Measurements from ENCODE around the gene MRTFA. TPM values are rescaled to one million over a fixed set of nuclear protein-coding genes. Genes with fewer than 3 reads are reported as not detected.

Gene MRTFA
- total RNA-seq, 1 experiment from 2014 or later: 28.0 TPM

- no TSS peak for BruUV-seq (replicated peaks)
- no peaks in the 10 kb centered on the region for H4K20me1 ChIP-seq (ENCODE audit: insufficient read depth)
- POLR2A ChIA-PET: no interaction called here
- no peak overlapping the region for H2AFZ ChIP-seq (ENCODE audit: low read depth, low read length, poor library complexity, severe bottlenecking)
- H3K4me3 ChIP-seq (replicated peaks in 1 of 2; ENCODE audit: low read depth in 1 of 2, low read length in 2 of 2): no peak overlapping the region
- no peak overlapping the region for H3K27ac ChIP-seq (ENCODE audit: low read depth, low read length)
- ATAC-seq: no peak
- no peaks in the 10 kb centered on the region for H3K9me3 ChIP-seq (ENCODE audit: control insufficient read depth in 1 of 2, insufficient read depth in 1 of 2, low read depth in 1 of 2, low read length in 2 of 2)
- H3K4me1 ChIP-seq (ENCODE audit: control insufficient read depth in 1 of 2, insufficient read depth in 2 of 2, low read length in 2 of 2): peaks cover 0 to 4% of the 10 kb centered on the region in 2 experiments; a peak in 2 of 4 replicates
- H3K9me2 ChIP-seq (ENCODE audit: insufficient read depth): no peaks in the 10 kb centered on the region
- no peak overlapping the region for H3K9ac ChIP-seq (ENCODE audit: low read length)
- no peak overlapping the region for H3K4me2 ChIP-seq (ENCODE audit: low read length)
- H3K79me2 ChIP-seq (ENCODE audit: insufficient read depth, low read length): peaks cover 7% of the 10 kb centered on the region; the same call in 1 of the 2 replicates
- H3K36me3 ChIP-seq (ENCODE audit: control insufficient read depth in 1 of 2, insufficient read depth in 2 of 2, low read length in 2 of 2): no peaks in the 10 kb centered on the region
- no peak for DNase-seq (ENCODE audit: low read depth, low spot score)
- TF ChIP-seq YY1 (IDR thresholded peaks at IDR 0.05; ENCODE audit: extremely low read depth, insufficient replicate concordance, low read depth, low read length): no peak
- no peak for TF ChIP-seq ZNF274 (IDR thresholded peaks at IDR 0.05; ENCODE audit: low read depth, low read length)
- no peak for TF ChIP-seq SRF (IDR thresholded peaks at IDR 0.05; ENCODE audit: low read depth)
- no peak for TF ChIP-seq EZH2phosphoT487 (IDR thresholded peaks at IDR 0.05; ENCODE audit: borderline replicate concordance)
- no peak for TF ChIP-seq POLR2AphosphoS5 (IDR thresholded peaks at IDR 0.05; ENCODE audit: low read depth, low read length)
- no peak for TF ChIP-seq SIN3A (IDR thresholded peaks at IDR 0.05; ENCODE audit: low read depth)
- TF ChIP-seq JUND (IDR thresholded peaks at IDR 0.05): no peak
- TF ChIP-seq POLR2A (IDR thresholded peaks at IDR 0.05; ENCODE audit: borderline replicate concordance, extremely low read depth, insufficient read depth, insufficient read length): no peak
- TF ChIP-seq TCF7L2 (IDR thresholded peaks at IDR 0.05; ENCODE audit: borderline replicate concordance, extremely low read depth, insufficient read depth, insufficient read length): no peak
- TF ChIP-seq ATF3 (IDR thresholded peaks at IDR 0.05): no peak
- no peak for TF ChIP-seq CTCF (IDR thresholded peaks at IDR 0.05 in 2 of 3, conservative IDR thresholded peaks at IDR 0.05 in 1 of 3; ENCODE audit: borderline replicate concordance in 1 of 3, insufficient read depth in 1 of 3, low read depth in 2 of 3, low read length in 2 of 3)
- TF ChIP-seq RAD21 (IDR thresholded peaks at IDR 0.05; ENCODE audit: low read depth): no peak
- H3K27me3 ChIP-seq (ENCODE audit: insufficient read depth, low read length): no peaks in the 10 kb centered on the region
- RAD21 ChIA-PET (ENCODE audit: low non-redundant PET in 1 of 2, low total read pairs in 2 of 2, uncharacterized antibody in 2 of 2, unreplicated experiment in 2 of 2): no interaction called here
- CTCF ChIA-PET: no interaction called here
- intact Hi-C loops (cut with micrococcal nuclease): no loop called here
These were observed 114.4 kb downstream of the MRTFA start for GRCh38 chr22:40522141-40522540.
